ENCODE data around the gene SPRYD3. TPM values are rescaled to one million over a fixed set of nuclear protein-coding genes. Genes with fewer than 3 reads are reported as not detected.

Gene SPRYD3
- total RNA-seq, 1 experiment from 2014 or later = 47.5 TPM

DNA sequence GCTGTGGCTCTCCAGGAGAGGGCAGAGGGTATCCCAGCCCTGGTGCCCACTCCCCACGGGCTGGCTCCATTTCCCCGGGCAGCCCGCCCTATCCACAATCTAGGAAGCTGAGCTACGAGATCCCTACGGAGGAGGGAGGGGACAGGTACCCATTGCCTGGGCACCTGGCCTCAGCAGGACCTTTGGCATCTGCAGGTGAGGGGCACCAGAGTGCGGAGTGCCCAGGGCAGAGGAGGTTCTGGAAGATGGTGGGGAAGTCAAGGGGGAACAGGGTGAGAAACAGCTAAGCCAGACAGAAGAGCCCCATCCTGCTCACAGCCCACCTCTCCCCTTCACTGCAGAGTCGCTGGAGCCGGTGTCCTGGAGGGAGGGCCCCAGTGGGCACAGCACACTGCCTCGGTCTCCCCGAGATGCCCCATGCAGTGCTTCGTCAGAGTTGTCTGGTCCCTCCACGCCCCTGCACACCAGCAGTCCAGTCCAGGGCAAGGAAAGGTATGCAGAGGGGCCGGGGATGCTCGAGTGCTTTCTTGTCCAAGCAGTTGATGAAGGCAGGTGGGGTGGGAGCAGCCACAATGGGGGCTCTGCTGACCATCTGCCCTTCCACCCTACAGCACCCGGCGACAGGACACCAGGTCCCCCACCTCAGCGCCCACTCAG is 19.0 kb downstream of the SPRYD3 start:
- no TSS peak for BruUV-seq (replicated peaks)
- CTCF ChIA-PET = no interaction called here
- H3K9me2 ChIP-seq (ENCODE audit: insufficient read depth) = no peaks in the 10 kb centered on the region
- no peak for ATAC-seq
- no peaks in the 10 kb centered on the region for H3K27me3 ChIP-seq (ENCODE audit: insufficient read depth, low read length)
- DNase-seq (ENCODE audit: low read depth, low spot score) = no peak
- no peak overlapping the region for H3K9ac ChIP-seq (ENCODE audit: low read length)
- POLR2A ChIA-PET = interaction anchor here (0.8 kb wide), 1 partner anchor 54 kb away, joined by 3 read pairs; the partner anchor contains the start of gene EIF4B
- no peak overlapping the region for H3K4me3 ChIP-seq (replicated peaks in 1 of 2; ENCODE audit: low read depth in 1 of 2, low read length in 2 of 2)
- peak; percentile 17; the same call in 1 of the 2 replicates for TF ChIP-seq POLR2AphosphoS5 (IDR thresholded peaks at IDR 0.05; ENCODE audit: low read depth, low read length)
- TF ChIP-seq, protein P1, sequence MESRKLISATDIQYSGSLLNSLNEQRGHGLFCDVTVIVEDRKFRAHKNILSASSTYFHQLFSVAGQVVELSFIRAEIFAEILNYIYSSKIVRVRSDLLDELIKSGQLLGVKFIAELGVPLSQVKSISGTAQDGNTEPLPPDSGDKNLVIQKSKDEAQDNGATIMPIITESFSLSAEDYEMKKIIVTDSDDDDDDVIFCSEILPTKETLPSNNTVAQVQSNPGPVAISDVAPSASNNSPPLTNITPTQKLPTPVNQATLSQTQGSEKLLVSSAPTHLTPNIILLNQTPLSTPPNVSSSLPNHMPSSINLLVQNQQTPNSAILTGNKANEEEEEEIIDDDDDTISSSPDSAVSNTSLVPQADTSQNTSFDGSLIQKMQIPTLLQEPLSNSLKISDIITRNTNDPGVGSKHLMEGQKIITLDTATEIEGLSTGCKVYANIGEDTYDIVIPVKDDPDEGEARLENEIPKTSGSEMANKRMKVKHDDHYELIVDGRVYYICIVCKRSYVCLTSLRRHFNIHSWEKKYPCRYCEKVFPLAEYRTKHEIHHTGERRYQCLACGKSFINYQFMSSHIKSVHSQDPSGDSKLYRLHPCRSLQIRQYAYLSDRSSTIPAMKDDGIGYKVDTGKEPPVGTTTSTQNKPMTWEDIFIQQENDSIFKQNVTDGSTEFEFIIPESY (IDR thresholded peaks at IDR 0.05; ENCODE audit: extremely low read depth, insufficient replicate concordance, low read length) = no peak
- no peak overlapping the region for H3K27ac ChIP-seq (ENCODE audit: low read depth, low read length)
- no peaks in the 10 kb centered on the region for H3K79me2 ChIP-seq (ENCODE audit: insufficient read depth, low read length)
- H2AFZ ChIP-seq (ENCODE audit: low read depth, low read length, poor library complexity, severe bottlenecking) = no peak overlapping the region
- peaks cover 2 to 17% of the 10 kb centered on the region in 2 experiments; a peak in 3 of 4 replicates for H3K36me3 ChIP-seq (ENCODE audit: control insufficient read depth in 1 of 2, insufficient read depth in 2 of 2, low read length in 2 of 2)
- peaks cover 3% of the 10 kb centered on the region; the same call in 1 of the 2 replicates for H4K20me1 ChIP-seq (ENCODE audit: insufficient read depth)
- RAD21 ChIA-PET (ENCODE audit: low non-redundant PET in 1 of 2, low total read pairs in 2 of 2, uncharacterized antibody in 2 of 2, unreplicated experiment in 2 of 2) = no interaction called here
- peaks cover 18 to 24% of the 10 kb centered on the region in 2 experiments for H3K4me1 ChIP-seq (ENCODE audit: control insufficient read depth in 1 of 2, insufficient read depth in 2 of 2, low read length in 2 of 2)
- no peaks in the 10 kb centered on the region for H3K9me3 ChIP-seq (ENCODE audit: control insufficient read depth in 1 of 2, insufficient read depth in 1 of 2, low read depth in 1 of 2, low read length in 2 of 2)
- intact Hi-C loops (cut with micrococcal nuclease) = loop anchor here (10.0 kb wide), 1 partner anchor 225 kb away; no protein-coding TSS in a partner anchor
- no peak overlapping the region for H3K4me2 ChIP-seq (ENCODE audit: low read length)

DNA sequence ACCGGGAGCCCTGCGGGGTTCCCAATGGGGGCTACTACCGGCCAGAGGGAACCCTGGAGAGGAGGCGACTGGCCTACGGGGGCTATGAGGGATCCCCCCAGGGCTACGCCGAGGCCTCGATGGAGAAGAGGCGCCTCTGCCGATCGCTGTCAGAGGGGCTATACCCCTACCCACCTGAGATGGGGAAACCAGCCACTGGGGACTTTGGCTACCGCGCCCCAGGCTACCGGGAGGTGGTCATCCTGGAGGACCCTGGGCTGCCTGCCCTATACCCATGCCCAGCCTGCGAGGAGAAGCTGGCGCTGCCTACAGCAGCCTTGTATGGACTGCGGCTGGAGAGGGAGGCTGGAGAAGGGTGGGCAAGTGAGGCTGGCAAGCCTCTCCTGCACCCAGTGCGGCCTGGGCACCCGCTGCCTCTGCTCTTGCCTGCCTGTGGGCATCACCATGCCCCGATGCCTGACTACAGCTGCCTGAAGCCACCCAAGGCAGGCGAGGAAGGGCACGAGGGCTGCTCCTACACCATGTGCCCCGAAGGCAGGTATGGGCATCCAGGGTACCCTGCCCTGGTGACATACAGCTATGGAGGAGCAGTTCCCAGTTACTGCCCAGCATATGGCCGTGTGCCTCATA is 19.6 kb downstream of the SPRYD3 start:
- CTCF ChIA-PET = no interaction called here
- H3K79me2 ChIP-seq (ENCODE audit: insufficient read depth, low read length) = no peaks in the 10 kb centered on the region
- H3K27me3 ChIP-seq (ENCODE audit: insufficient read depth, low read length) = no peaks in the 10 kb centered on the region
- no peak overlapping the region for H3K27ac ChIP-seq (ENCODE audit: low read depth, low read length)
- no peaks in the 10 kb centered on the region for H3K9me3 ChIP-seq (ENCODE audit: control insufficient read depth in 1 of 2, insufficient read depth in 1 of 2, low read depth in 1 of 2, low read length in 2 of 2)
- ATAC-seq (no peak), DNase-seq (ENCODE audit: low read depth, low spot score) (no peak)
- intact Hi-C loops (cut with micrococcal nuclease) = loop anchor here (10.0 kb wide), 1 partner anchor 225 kb away; no protein-coding TSS in a partner anchor
- no peak overlapping the region for H2AFZ ChIP-seq (ENCODE audit: low read depth, low read length, poor library complexity, severe bottlenecking)
- RAD21 ChIA-PET (ENCODE audit: low non-redundant PET in 1 of 2, low total read pairs in 2 of 2, uncharacterized antibody in 2 of 2, unreplicated experiment in 2 of 2) = no interaction called here
- H3K36me3 ChIP-seq (ENCODE audit: control insufficient read depth in 1 of 2, insufficient read depth in 2 of 2, low read length in 2 of 2) = peaks cover under 1 to 12% of the 10 kb centered on the region in 2 experiments; a peak in 3 of 4 replicates
- H3K4me3 ChIP-seq (replicated peaks in 1 of 2; ENCODE audit: low read depth in 1 of 2, low read length in 2 of 2) = no peak overlapping the region
- H3K9ac ChIP-seq (ENCODE audit: low read length) = no peak overlapping the region
- no peaks in the 10 kb centered on the region for H3K9me2 ChIP-seq (ENCODE audit: insufficient read depth)
- no peak overlapping the region for H3K4me2 ChIP-seq (ENCODE audit: low read length)
- POLR2A ChIA-PET = interaction anchor here (0.8 kb wide), 1 partner anchor 53 kb away, joined by 3 read pairs; the partner anchor contains the start of gene EIF4B
- peaks cover 22 to 30% of the 10 kb centered on the region in 2 experiments for H3K4me1 ChIP-seq (ENCODE audit: control insufficient read depth in 1 of 2, insufficient read depth in 2 of 2, low read length in 2 of 2)
- BruUV-seq (replicated peaks) = no TSS peak
- H4K20me1 ChIP-seq (ENCODE audit: insufficient read depth) = peaks cover 3% of the 10 kb centered on the region; the same call in 1 of the 2 replicates
- TF ChIP-seq EZH2 (IDR thresholded peaks at IDR 0.05) = no peak
- TF ChIP-seq YY1 (IDR thresholded peaks at IDR 0.05; ENCODE audit: extremely low read depth, insufficient replicate concordance, low read depth, low read length) = no peak
- no peak for TF ChIP-seq POLR2AphosphoS5 (IDR thresholded peaks at IDR 0.05; ENCODE audit: low read depth, low read length)
- TF ChIP-seq CBX3 (IDR thresholded peaks at IDR 0.05; ENCODE audit: low read depth) = no peak
- TF ChIP-seq CEBPB (IDR thresholded peaks at IDR 0.05; ENCODE audit: low read depth) = no peak
- no peak for TF ChIP-seq ZFX (IDR thresholded peaks at IDR 0.05)
- TF ChIP-seq, protein P2, sequence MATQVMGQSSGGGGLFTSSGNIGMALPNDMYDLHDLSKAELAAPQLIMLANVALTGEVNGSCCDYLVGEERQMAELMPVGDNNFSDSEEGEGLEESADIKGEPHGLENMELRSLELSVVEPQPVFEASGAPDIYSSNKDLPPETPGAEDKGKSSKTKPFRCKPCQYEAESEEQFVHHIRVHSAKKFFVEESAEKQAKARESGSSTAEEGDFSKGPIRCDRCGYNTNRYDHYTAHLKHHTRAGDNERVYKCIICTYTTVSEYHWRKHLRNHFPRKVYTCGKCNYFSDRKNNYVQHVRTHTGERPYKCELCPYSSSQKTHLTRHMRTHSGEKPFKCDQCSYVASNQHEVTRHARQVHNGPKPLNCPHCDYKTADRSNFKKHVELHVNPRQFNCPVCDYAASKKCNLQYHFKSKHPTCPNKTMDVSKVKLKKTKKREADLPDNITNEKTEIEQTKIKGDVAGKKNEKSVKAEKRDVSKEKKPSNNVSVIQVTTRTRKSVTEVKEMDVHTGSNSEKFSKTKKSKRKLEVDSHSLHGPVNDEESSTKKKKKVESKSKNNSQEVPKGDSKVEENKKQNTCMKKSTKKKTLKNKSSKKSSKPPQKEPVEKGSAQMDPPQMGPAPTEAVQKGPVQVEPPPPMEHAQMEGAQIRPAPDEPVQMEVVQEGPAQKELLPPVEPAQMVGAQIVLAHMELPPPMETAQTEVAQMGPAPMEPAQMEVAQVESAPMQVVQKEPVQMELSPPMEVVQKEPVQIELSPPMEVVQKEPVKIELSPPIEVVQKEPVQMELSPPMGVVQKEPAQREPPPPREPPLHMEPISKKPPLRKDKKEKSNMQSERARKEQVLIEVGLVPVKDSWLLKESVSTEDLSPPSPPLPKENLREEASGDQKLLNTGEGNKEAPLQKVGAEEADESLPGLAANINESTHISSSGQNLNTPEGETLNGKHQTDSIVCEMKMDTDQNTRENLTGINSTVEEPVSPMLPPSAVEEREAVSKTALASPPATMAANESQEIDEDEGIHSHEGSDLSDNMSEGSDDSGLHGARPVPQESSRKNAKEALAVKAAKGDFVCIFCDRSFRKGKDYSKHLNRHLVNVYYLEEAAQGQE (IDR thresholded peaks at IDR 0.05; ENCODE audit: low read depth) = no peak
- TF ChIP-seq SRF (IDR thresholded peaks at IDR 0.05; ENCODE audit: low read depth) = no peak
- TF ChIP-seq EGR1 (IDR thresholded peaks at IDR 0.05; ENCODE audit: low read depth) = no peak
- TF ChIP-seq EZH2phosphoT487 (IDR thresholded peaks at IDR 0.05; ENCODE audit: borderline replicate concordance) = no peak
